M059J (cell line): Measurements from ENCODE around the gene SPATA22. TPM values are rescaled to one million over a fixed set of nuclear protein-coding genes. Genes with fewer than 3 reads are reported as not detected.
"Not testable (repeated sequence)": the region's sequence is repeated elsewhere in the genome, so short reads cannot be mapped to it uniquely, and the experiment has no call there.

Experiments
- DNase-seq: peaks from one replicate; pipeline ENCODE4 v3.0.0-alpha.2; 2012; ENCODE audit warnings: low read depth
- total RNA-seq: library from RNA; depleted of rRNA; stranded (reverse); fragments of >200 nt; shearing (Covaris generic); gene quantifications from 2 replicates; pipeline ENCODE4 v1.2.3, GENCODE V29; 2014; rRNA removed

The SPATA22 gene
- total RNA-seq, 1 experiment from 2014 or later = not detected

DNA sequence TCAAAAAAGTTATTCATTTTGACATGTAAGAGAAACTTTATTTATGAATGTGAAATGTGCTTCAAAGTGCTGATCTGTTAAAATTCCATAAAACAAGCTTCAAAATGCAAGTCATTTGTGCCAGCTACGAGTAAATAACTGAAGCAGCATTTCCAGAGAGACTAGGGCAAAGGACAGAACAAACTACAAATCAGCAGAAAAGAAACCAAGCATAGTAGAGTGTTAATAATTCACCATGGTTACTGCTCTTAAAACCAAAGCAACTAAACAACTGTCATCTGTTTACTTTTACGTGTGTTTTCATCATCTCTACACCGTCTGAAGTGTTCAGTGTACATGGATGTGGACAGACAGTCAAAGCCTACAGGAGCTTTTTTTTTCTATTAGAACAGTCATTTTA lies 2.6 kb upstream of the SPATA22 start:
- peak; percentile 3 for DNase-seq

DNA sequence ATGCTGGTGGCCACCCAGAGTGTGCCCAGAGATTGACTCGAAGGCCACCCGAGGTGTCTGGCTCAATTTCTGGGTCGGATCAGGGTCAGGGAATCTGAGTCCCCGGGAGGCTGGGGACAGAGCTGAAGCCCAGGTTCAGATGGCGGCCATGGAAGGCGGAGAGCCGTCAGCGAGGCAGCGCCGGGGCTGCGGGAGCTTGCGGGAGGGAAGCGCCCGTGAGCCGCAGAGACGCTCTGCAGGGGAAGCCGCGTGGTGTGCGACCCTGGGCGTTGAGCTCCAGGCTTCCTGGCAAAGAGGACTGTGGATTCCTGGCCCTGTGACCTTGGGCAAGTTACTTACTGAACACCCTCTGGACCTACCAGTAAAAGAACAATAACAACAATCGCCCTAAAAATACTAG lies 518 bp upstream of the SPATA22 start:
- no peak for DNase-seq

DNA sequence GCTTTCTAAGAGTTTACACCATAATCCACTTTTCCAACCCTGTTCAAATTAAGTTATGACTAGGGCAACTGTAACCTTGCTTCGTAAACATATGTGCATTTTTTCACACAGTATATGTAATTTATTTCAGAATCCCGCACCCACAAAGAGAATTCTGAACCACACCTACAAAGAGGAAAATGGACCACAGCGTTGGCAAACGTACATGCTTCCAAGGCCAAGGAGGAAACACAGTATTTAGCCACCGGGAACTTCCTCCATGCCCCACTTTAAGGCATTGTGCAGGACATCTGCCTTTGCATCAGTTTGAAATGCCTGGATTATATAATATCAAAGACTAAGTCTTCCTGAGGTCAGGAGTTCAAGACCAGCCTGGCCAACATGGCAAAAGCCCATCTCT lies 2.1 kb downstream of the SPATA22 start:
- DNase-seq = no peak

DNA sequence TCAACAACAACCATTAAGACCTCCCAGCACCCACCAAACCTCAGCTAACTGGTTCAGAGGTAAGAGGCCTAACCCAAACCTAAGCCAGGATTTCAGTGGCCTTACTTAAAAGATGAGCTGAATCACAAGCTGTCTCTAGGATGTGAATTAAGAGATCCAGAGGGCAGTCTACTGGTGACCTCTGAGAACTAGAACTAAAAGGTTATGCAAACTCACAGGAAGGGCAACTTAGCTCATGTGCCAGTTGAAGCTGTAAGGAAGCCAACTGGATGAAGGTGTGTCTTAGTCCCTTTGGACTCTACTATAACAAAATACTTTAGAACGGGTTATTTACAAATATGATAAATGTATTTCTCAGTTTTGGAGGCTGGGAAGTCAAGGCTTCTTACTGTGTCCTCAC lies 5.3 kb downstream of the SPATA22 start:
- not testable (repeated sequence) for DNase-seq

DNA sequence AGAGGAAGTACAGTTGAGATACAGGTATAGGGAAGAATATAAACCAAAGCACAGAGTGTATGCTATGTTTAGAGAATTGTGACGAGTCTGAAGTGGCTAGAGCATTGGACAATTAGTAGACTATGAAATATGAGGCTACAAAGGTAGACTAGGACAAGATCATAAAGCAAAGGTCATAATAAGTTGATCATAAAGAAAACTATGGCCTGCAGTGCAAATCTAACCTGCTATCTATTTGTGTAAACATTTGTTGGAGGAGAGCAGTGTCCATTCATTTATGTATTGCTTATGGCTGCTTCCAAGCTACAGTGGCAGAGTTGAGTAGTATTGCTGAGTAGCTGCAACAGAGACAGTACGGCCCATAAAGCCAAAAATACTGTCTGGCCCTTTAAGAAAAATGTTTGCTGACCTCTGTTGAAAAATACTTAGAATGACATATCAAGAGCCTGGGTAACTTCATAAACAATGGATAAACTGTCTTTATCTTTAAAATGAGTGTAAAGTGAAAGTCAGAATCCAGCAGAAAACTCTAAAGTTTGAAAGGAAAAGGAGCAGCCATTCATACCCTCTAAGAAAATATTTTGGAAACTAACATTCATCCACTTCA lies 23.5 kb downstream of the SPATA22 start:
- DNase-seq = no peak

DNA sequence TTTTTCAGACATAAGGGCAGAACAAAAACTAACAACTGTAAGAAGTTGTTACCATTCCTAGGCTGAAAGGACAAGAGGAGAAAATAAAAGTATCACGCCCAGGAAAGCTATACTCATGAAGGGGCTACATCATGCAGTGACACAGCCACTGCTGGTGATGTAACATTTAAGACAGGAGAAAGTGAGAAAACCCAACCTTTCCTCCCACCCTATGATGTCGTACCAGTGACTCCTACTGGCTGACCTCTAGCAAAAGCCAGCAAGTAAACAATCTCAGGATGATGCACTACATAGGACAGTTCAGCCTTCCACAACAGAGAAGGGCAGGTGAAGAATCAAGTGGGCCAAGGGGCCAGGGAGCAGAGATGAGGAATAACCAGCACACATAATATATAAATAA lies 24.0 kb downstream of the SPATA22 start:
- no peak for DNase-seq

DNA sequence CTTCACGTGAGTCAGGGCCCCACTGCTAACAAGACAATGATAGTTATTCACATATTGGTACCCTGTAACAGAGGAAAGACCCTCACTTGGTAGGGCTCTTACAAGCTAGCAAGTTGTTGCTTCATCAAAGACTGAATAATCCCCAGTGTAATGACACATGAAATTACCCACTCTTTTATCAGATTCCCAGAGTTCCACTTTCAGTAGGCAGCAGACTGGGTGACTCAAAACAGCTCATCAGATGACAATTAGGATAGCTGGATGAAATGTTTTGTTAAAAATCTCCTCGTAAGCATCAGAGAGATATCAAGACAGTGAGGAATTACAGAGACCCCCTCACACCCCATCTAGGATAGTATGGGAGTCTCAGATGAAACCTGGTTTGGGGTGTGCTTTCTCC lies 31.2 kb downstream of the SPATA22 start:
- DNase-seq = no peak

DNA sequence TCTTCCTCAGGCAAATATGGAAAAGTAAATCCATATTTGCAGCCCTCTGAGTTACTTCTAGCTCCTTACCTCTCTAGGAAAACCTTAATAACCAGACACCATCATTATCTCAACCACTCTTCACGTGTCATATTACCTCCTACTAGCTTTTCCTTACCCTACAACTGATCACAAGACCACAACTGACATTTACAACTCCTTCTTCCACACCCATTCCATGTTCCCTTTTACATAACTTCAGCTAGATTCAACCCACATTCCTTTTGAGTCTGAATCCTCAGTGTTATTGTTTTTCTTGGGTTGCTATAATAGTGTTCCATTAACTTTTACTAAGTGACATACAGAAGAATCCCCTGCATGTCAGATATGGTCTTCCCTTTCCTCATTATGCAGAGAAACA lies 33.3 kb downstream of the SPATA22 start:
- no peak for DNase-seq

DNA sequence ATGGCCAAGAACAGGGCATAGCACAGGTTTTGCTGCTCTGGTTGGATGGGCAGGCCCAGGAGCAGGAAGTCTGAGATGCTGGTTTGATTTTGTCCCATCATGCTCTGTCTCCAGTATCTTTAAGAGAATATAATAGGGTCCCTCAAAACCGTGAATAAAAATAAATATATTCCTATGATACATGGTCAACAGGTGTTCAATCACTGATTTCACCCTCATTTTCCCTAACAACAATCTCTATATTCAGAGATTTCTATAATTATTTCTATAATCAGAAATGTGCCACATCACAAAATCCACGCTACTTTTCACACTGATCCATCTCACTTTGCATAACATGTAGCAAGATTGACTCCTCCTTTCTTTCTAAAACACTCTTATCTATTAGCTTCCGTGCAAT lies 37.9 kb downstream of the SPATA22 start, which contains the start of gene OR1E2:
Gene OR1E2 (minus strand): TSS at position 101 of the 400 bp plus-strand sequence. CDS start 0 bp downstream, at position 101.
- no peak for DNase-seq

DNA sequence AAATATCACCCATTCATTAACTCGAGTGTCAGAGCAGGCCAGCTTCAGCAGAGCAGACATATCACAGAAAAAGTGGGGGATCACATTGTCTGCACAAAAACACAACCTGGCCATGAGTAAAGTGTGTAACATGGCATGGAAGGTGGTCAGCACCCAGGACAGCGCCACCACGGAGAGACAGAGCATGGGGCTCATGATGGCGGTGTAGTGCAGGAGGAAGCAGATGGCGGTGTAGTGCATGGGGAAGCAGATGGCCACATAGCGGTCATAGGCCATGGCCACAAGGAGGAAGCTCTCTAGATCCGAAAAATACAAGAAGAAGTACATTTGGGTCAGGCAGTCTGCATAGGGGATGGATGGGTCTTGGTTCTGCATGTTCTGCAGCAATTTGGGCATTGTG lies 38.4 kb downstream of the SPATA22 start:
- DNase-seq = not testable (repeated sequence)

DNA sequence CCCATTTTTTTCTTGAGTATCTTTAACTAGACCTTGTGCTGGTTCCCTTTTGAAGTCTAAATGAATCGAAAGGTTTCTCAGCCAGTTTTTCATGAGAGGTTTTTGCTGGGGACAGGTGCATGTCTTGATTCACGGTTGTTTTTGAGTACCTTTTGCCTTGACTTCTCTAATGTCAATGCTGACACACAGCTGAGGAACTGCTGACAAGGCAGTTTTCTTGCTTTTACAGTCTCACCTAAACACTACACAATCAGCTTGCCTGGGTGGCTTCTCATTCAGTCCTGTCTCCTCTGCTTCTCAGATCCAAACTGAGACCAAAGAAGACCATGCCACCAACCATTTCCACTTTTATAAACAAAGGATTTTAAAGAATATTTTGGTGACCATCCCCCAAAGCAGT lies 53.4 kb downstream of the SPATA22 start:
- no peak for DNase-seq

DNA sequence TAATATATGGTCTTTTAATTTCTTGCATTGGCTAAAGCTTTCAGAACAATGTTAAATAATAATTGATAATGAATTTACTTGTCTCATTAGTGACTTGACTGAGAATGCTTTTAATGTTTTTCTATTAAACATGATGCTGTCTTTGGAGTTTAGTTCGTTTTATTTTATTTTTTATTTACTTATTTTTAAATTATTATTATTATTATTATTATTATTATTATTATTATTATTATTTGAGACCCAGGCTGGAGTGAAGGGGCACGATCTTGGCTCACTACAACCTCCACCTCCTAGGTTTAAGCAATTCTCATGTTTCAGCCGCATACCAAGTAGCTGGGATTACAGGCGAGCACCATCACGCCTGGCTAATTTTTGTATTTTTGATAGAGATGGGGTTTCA lies 56.0 kb downstream of the SPATA22 start:
- no peak for DNase-seq

DNA sequence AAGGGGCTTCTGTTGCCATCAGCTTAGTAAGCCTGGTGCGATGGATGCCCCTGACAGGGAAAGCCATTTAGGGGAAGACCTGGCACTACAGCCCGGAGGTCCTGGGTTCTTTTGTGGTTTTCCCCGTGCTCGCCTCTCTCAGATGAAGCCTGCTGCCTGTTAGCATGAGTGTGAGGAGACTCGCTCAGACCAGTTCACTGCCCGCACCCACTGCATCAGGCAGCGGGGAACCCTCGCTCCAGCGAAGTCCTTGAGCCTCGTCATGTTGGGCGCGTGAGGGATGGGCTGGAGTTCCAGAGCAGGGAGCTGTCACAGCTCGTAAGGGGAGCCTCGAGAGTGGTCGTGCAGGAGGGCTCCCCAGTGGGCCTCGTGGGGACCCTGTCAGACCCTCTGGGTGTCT lies 59.4 kb downstream of the SPATA22 start:
- DNase-seq = not testable (repeated sequence)

DNA sequence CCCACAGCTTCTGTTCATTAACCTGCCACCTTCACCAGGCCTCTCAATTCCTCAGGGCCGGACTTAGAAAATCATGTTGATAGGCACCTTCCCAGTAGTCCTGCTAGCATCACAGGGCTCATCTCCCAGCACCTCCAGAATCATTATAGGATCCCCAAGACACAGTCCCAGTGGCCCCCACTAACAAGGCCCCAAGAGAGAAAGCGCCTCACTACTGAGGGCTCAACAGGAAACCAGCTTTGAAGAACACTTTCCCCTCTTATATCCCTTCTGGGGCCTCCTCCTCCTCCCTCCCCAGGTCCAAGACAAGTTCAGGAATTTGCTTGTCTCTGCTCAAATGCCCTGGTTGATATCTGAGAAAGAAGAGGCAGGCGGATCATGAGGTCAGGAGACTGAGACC lies 60.5 kb downstream of the SPATA22 start, which contains the start of gene OR3A3:
Gene OR3A3 (plus strand): TSS at position 301 of the 400 bp plus-strand sequence.
- no peak for DNase-seq

DNA sequence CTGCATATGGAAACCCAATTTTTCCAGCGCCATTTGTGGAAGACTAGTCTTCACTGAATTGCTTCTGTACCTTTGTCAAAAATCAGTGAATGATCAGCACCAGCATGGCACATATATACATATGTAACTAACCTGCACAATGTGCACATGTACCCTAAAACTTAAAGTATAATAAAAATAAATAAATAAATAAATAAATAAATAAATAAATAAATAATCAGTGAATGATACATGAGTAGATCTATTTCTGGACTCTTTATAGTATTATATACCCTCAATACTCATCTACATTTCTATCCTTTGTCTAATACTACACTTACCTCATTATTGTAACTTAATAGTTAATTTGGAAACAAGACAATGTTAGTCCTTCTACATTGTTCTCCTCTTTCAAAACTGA lies 67.8 kb downstream of the SPATA22 start:
- not testable (repeated sequence) for DNase-seq

DNA sequence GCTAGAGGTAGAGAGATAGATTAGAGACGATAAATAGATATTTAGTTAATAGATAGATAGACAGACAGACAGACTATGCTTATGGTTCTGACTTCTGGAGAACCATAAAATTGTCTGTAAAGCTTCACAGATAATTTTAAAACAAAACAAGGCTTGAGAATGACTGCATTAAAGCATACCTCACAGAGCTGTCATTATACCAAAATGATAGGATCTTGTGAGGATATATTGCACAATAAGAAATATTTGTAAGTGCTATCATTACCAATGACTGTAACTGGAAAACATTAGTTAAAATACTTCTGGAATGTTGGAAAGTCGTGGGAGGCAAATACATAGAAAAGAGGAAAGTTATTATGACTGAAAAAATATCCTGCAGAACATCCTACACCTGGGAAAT lies 69.8 kb downstream of the SPATA22 start:
- no peak for DNase-seq

DNA sequence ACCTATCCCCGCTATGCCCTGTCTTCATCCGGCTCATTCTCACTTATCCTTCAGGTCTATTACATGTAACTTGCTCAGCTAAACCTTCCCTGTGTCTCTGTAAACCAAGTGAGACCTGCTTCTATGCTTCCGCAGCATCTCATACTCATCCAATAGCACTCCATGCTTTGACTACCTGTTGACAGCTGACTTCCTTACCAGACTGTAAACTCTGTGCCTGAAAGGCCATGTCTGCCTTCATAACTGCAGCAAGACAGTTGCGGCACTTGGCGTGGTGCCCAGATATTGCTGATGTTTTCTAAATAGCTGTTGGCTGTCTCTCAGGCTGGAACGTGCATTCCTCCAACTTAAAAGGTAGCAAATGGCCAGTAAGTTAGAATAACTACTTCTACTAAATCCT lies 71.6 kb downstream of the SPATA22 start:
- no peak for DNase-seq

DNA sequence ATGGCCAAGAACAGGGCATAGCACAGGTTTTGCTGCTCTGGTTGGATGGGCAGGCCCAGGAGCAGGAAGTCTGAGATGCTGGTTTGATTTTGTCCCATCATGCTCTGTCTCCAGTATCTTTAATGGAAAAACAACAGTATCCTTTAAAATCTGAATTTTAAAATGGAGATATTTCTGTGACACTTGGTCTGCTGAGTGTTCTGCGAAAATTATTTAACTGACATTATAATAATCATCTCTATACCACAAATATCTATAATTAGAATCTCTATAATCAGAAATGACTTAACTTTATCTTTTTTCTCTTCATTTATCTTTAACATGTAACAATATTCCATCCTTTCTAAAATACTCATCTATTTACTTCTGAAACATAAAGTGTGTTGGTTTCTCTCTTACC lies 73.3 kb downstream of the SPATA22 start, which contains the start of gene OR1E1:
Gene OR1E1 (minus strand): TSS at position 101 of the 400 bp plus-strand sequence. CDS start 0 bp downstream, at position 101.
- DNase-seq = no peak

DNA sequence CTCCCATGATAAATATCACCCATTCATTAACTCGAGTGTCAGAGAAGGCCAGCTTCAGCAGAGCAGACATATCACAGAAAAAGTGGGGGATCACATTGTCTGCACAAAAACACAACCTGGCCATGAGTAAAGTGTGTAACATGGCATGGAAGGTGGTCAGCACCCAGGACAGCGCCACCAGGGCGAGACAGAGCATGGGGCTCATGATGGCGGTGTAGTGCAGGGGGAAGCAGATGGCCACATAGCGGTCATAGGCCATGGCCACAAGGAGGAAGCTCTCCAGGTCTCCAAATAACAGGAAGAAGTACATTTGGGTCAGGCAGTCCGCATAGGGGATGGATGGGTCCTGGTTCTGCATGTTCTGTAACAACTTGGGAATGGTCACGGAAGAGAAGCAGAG lies 73.8 kb downstream of the SPATA22 start:
- not testable (repeated sequence) for DNase-seq

Other genes with a start within 250 kb of the SPATA22 start
- gene OR3A1, start 173.5 kb downstream of the SPATA22 start, total RNA-seq = not detected in 2 replicates
- not detected in 2 replicates for gene OR3A2, start 85.5 kb downstream of the SPATA22 start, total RNA-seq
- gene OR1E1, start 73.4 kb downstream of the SPATA22 start, total RNA-seq = not detected in 2 replicates
- not detected in 2 replicates for gene OR3A3, start 60.4 kb downstream of the SPATA22 start, total RNA-seq
- not detected in 2 replicates for gene OR1E2, start 38.0 kb downstream of the SPATA22 start, total RNA-seq
- not detected in 2 replicates for gene ASPA, start 4.2 kb upstream of the SPATA22 start, total RNA-seq
- 0.66 and 1.4 TPM in 2 replicates for gene TRPV3, start 86.0 kb upstream of the SPATA22 start, total RNA-seq
- gene TRPV1, start 137.6 kb upstream of the SPATA22 start, total RNA-seq = 0.42 and 1.6 TPM in 2 replicates
- 8.1 and 14.1 TPM in 2 replicates for gene SHPK, start 164.4 kb upstream of the SPATA22 start, total RNA-seq
- 13.8 and 17.1 TPM in 2 replicates for gene CTNS, start 164.9 kb upstream of the SPATA22 start, total RNA-seq
- 239 and 243 TPM in 2 replicates for gene TAX1BP3, start 196.8 kb upstream of the SPATA22 start, total RNA-seq
- 36.5 and 41.5 TPM in 2 replicates for gene EMC6, start 197.0 kb upstream of the SPATA22 start, total RNA-seq
- 1.8 and 10.1 TPM in 2 replicates for gene P2RX5, start 224.3 kb upstream of the SPATA22 start, total RNA-seq